IMR-90 (cell line): ENCODE measurements around the gene GRIPAP1.

ENCODE experiments used
- BHLHE40 ChIP-seq: fragments of 150-350 bp; IDR thresholded peaks from 2 replicates; pipeline ENCODE4 v1.6.1; 2016; ENCODE audit warnings: mild to moderate bottlenecking, low read depth, low read length
- POLR2A ChIP-seq: IDR thresholded peaks from 2 replicates; pipeline ENCODE4 v1.6.1; 2012; ENCODE audit warnings: mild to moderate bottlenecking, low read depth, low read length
- RAD21 ChIP-seq: IDR thresholded peaks from 2 replicates; pipeline ENCODE4 v1.6.1; 2012; ENCODE audit warnings: low read length, improper control_type of control experiment
- RFX5 ChIP-seq: IDR thresholded peaks from 2 replicates; pipeline ENCODE4 v1.8.0; 2012; ENCODE audit warnings: low read depth, mild to moderate bottlenecking, low read length, moderate library complexity
- TF ChIP-seq, protein P1 (sequence below): conservative IDR thresholded peaks from 2 replicates; pipeline ENCODE4 v1.5.1; 2012; ENCODE audit warnings: mild to moderate bottlenecking, low read depth, low read length, improper control_type of control experiment

DNA sequence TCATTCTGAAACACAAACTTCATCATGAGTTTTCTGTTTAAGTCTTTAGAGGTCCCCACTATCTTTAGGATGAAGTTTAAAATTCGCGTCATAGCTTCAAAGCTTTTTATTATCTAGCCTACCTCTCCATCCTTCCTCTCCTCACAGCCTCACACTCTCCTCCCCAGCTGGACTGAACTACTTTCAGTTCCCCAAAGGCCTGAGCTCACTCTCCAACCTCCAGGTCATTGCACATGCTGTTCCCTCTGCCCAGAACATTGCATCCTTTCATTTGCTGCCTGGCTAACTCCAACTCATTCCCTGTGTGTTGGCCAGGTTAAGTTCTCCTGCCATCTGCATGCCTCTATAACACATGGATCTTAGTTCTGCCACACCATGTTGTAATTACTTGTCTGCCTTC is 41.8 kb downstream of the GRIPAP1 start:
- no peak for TF ChIP-seq POLR2A
- TF ChIP-seq RAD21 = no peak
- TF ChIP-seq, protein P1, sequence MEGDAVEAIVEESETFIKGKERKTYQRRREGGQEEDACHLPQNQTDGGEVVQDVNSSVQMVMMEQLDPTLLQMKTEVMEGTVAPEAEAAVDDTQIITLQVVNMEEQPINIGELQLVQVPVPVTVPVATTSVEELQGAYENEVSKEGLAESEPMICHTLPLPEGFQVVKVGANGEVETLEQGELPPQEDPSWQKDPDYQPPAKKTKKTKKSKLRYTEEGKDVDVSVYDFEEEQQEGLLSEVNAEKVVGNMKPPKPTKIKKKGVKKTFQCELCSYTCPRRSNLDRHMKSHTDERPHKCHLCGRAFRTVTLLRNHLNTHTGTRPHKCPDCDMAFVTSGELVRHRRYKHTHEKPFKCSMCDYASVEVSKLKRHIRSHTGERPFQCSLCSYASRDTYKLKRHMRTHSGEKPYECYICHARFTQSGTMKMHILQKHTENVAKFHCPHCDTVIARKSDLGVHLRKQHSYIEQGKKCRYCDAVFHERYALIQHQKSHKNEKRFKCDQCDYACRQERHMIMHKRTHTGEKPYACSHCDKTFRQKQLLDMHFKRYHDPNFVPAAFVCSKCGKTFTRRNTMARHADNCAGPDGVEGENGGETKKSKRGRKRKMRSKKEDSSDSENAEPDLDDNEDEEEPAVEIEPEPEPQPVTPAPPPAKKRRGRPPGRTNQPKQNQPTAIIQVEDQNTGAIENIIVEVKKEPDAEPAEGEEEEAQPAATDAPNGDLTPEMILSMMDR = no peak
- TF ChIP-seq BHLHE40 = no peak
- no peak for TF ChIP-seq RFX5
